Panc1 (cell line): ENCODE results near the gene DEUP1.

ENCODE experiments used
- POLR2AphosphoS5 ChIP-seq: IDR thresholded peaks from 2 replicates; pipeline ENCODE4 v1.6.1; 2012; ENCODE audit warnings: mild to moderate bottlenecking, low read depth, low read length, moderate library complexity
- SIN3A ChIP-seq: IDR thresholded peaks from 2 replicates; pipeline ENCODE4 v1.6.1; 2012; ENCODE audit warnings: low read depth, mild to moderate bottlenecking, low read length, moderate library complexity, borderline replicate concordance; ENCODE audit not compliant: insufficient read depth
- TCF7L2 ChIP-seq: IDR thresholded peaks from 2 replicates; pipeline ENCODE4 v1.6.1; 2011; ENCODE audit warnings: mild to moderate bottlenecking, low read depth, low read length, inconsistent platforms
- TF ChIP-seq, protein P1 (sequence below): fragments of 450-650 bp; IDR thresholded peaks from 2 replicates; pipeline ENCODE4 v1.5.1; 2017; ENCODE audit warnings: mild to moderate bottlenecking
- TF ChIP-seq, protein P2 (sequence below), 2 experiments: IDR thresholded peaks; 2 replicates each; pipeline ENCODE4 v1.6.1; 2011 to 2012; ENCODE audit warnings: low read depth in 2 of 2, control low read depth in 1 of 2, low read length in 1 of 2, mild to moderate bottlenecking in 1 of 2, moderate library complexity in 1 of 2; ENCODE audit not compliant: insufficient read depth in 1 of 2

DNA sequence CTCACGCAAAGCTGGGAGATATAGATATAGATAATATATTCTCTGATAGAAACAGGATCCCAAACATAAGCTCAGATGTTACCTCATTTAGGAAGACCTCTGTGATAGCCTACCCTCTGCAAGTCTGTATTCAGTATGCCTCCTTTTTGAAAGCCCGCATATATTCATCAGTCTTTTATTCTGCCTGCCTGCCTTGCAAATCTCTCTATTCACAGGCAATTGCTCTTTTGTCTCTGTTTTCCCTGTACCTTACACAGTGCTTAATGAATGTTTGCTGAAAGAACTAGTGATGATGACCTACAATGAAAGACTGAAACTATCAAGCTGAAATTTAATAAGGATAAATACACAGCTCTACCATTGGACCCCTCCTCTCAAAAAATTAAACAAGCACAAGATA, 18.4 kb downstream of the DEUP1 start:
- no peak for TF ChIP-seq POLR2AphosphoS5
- TF ChIP-seq, protein P1, sequence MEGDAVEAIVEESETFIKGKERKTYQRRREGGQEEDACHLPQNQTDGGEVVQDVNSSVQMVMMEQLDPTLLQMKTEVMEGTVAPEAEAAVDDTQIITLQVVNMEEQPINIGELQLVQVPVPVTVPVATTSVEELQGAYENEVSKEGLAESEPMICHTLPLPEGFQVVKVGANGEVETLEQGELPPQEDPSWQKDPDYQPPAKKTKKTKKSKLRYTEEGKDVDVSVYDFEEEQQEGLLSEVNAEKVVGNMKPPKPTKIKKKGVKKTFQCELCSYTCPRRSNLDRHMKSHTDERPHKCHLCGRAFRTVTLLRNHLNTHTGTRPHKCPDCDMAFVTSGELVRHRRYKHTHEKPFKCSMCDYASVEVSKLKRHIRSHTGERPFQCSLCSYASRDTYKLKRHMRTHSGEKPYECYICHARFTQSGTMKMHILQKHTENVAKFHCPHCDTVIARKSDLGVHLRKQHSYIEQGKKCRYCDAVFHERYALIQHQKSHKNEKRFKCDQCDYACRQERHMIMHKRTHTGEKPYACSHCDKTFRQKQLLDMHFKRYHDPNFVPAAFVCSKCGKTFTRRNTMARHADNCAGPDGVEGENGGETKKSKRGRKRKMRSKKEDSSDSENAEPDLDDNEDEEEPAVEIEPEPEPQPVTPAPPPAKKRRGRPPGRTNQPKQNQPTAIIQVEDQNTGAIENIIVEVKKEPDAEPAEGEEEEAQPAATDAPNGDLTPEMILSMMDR: no peak
- TF ChIP-seq, protein P2, sequence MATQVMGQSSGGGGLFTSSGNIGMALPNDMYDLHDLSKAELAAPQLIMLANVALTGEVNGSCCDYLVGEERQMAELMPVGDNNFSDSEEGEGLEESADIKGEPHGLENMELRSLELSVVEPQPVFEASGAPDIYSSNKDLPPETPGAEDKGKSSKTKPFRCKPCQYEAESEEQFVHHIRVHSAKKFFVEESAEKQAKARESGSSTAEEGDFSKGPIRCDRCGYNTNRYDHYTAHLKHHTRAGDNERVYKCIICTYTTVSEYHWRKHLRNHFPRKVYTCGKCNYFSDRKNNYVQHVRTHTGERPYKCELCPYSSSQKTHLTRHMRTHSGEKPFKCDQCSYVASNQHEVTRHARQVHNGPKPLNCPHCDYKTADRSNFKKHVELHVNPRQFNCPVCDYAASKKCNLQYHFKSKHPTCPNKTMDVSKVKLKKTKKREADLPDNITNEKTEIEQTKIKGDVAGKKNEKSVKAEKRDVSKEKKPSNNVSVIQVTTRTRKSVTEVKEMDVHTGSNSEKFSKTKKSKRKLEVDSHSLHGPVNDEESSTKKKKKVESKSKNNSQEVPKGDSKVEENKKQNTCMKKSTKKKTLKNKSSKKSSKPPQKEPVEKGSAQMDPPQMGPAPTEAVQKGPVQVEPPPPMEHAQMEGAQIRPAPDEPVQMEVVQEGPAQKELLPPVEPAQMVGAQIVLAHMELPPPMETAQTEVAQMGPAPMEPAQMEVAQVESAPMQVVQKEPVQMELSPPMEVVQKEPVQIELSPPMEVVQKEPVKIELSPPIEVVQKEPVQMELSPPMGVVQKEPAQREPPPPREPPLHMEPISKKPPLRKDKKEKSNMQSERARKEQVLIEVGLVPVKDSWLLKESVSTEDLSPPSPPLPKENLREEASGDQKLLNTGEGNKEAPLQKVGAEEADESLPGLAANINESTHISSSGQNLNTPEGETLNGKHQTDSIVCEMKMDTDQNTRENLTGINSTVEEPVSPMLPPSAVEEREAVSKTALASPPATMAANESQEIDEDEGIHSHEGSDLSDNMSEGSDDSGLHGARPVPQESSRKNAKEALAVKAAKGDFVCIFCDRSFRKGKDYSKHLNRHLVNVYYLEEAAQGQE (IDR thresholded peaks at IDR 0.05; ENCODE audit: insufficient read depth in 1 of 2, low read depth in 2 of 2, low read length in 1 of 2): no peak
- TF ChIP-seq TCF7L2: no peak
- no peak for TF ChIP-seq SIN3A
